ENCODE results near the gene FOXD2. TPM values are rescaled to one million over a fixed set of nuclear protein-coding genes. Genes with fewer than 3 reads are reported as not detected.
A peak's percentile ranks its signal among the peaks of the same experiment; 100 is the strongest.

The FOXD2 gene
- total and polyA plus RNA-seq, 8 donors, result 0.02 to 0.19 (median 0.07) TPM

GRCh38 chr1:47434051-47434842 lies 3.6 kb upstream of the FOXD2 start:
- peaks cover 0 to 6% (median 3%) of the 10 kb centered on the region in 4 donors for H3K27me3 ChIP-seq
- 8 to 9% methylated on average over 51 of the region's 51 CpGs for WGBS, 2 donors
- ATAC-seq (peak in 1 of 4 donors; percentile 1), DNase-seq (peak; percentile 49 to 81 (median 69)), FAIRE-seq (no peak)
- H3K36me3 ChIP-seq, result no peaks in the 10 kb centered on the region
- H3K4me3 ChIP-seq, result peak overlapping the region in 2 of 4 donors; percentile 2 to 3
- no peak overlapping the region for H3K27ac ChIP-seq
- H3K9me3 ChIP-seq, result no peaks in the 10 kb centered on the region
- no peak for TF ChIP-seq CTCF (IDR thresholded peaks at IDR 0.05)
- peaks cover 5 to 16% (median 5%) of the 10 kb centered on the region in 3 donors for H3K4me1 ChIP-seq
- intact Hi-C loops (cut with DNase I), result loop anchor here in 1 of 3 donors (5.0 kb wide), 1 partner anchor 293 kb away; no protein-coding TSS in a partner anchor

GRCh38 chr1:47435506-47436303 lies 2.1 kb upstream of the FOXD2 start:
- intact Hi-C loops (cut with DNase I), result loop anchor here in 2 of 3 donors (5.0 kb wide), 2 partner anchors 272 to 287 kb away; no protein-coding TSS in a partner anchor

DNA sequence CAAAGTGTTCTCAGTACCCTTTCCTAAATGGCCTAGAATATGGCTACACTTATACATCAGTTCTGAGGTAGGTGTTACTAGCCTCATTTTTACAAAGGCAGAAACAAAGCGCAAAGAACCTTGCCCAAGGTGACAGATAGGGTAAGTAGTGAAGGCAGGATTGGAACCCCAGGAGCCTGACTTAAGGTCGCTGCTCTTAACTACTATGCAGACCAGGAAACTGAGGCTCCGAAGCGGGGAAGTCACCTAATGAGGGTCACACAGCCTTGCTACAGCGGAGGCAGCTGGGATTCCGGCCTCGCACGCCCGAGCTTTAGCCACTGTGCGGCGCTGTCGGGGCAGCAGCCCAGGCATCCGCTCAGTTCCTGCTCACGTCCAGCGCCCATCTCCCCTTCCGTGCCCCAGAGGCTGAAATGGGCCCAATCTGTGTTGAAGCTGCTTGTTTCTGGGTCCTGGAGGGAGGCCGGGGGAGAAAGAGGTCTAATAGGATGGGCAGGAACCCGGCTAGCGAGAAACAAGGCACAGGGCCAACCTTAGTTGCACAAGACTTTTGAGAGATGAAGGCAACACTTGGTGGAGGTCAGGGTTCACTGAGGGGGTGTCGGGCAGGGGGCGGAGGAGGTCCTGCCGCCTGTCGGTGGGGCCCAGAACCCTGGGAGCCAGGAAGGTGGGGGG lies 1.4 kb upstream of the FOXD2 start:
- TF ChIP-seq CTCF (IDR thresholded peaks at IDR 0.05), result peak; percentile 68 to 79 (median 76)
- Histone ChIP-seq H3K9me3 (no peaks in the 10 kb centered on the region), H3K4me1 (peaks cover 5 to 16% (median 5%) of the 10 kb centered on the region in 3 donors), H3K27me3 (peaks cover 0 to 6% (median 5%) of the 10 kb centered on the region in 4 donors), H3K4me3 (peak overlapping the region; percentile 43 to 71 (median 66)), H3K27ac (no peak overlapping the region), H3K36me3 (no peaks in the 10 kb centered on the region)
- WGBS, 2 donors, result 5 to 7% methylated on average over 23 of the region's 23 CpGs
- FAIRE-seq (no peak), ATAC-seq (peak; percentile 38 to 67 (median 50)), DNase-seq (peak; percentile 34 to 91 (median 76))
- intact Hi-C loops (cut with DNase I), result loop anchor here in 2 of 3 donors (5.0 kb wide), 2 partner anchors 271 to 286 kb away; no protein-coding TSS in a partner anchor

More at GRCh38 chr1:47435506-47436303, 2.1 kb upstream of the FOXD2 start:
- TF ChIP-seq CTCF (IDR thresholded peaks at IDR 0.05), result no peak
- H3K36me3 ChIP-seq, result no peaks in the 10 kb centered on the region
- ATAC-seq (no peak), FAIRE-seq (no peak), DNase-seq (no peak)
- no peak overlapping the region for H3K27ac ChIP-seq
- H3K4me1 ChIP-seq, result peaks cover 5 to 16% (median 5%) of the 10 kb centered on the region in 3 donors
- WGBS, 2 donors, result 64 to 68% methylated on average over 6 of the region's 6 CpGs
- H3K27me3 ChIP-seq, result peaks cover 0 to 6% (median 5%) of the 10 kb centered on the region in 4 donors
- H3K4me3 ChIP-seq, result no peak overlapping the region
- H3K9me3 ChIP-seq, result no peaks in the 10 kb centered on the region

GRCh38 chr1:47436979-47437446 lies 831 bp upstream of the FOXD2 start:
- intact Hi-C loops (cut with DNase I), result loop anchor here in 2 of 3 donors (5.0 kb wide), 2 partner anchors 270 to 285 kb away; no protein-coding TSS in a partner anchor
- 0% methylated on average over 24 to 46 of the region's 46 CpGs for WGBS, 2 donors
- peak; percentile 9 to 29 (median 20) for ATAC-seq
- TF ChIP-seq CTCF (IDR thresholded peaks at IDR 0.05), result no peak
- Histone ChIP-seq H3K36me3 (no peaks in the 10 kb centered on the region), H3K4me3 (peak overlapping the region; percentile 43 to 71 (median 66)), H3K9me3 (no peaks in the 10 kb centered on the region), H3K4me1 (peaks cover 5 to 15% (median 5%) of the 10 kb centered on the region in 3 donors), H3K27me3 (peaks cover 0 to 6% (median 5%) of the 10 kb centered on the region in 4 donors), H3K27ac (peak overlapping the region; percentile 49 to 88 (median 80))
- no peak for DNase-seq
- no peak for FAIRE-seq
